Measurements from ENCODE around the gene TOMM5.

The TOMM5 gene

DNA sequence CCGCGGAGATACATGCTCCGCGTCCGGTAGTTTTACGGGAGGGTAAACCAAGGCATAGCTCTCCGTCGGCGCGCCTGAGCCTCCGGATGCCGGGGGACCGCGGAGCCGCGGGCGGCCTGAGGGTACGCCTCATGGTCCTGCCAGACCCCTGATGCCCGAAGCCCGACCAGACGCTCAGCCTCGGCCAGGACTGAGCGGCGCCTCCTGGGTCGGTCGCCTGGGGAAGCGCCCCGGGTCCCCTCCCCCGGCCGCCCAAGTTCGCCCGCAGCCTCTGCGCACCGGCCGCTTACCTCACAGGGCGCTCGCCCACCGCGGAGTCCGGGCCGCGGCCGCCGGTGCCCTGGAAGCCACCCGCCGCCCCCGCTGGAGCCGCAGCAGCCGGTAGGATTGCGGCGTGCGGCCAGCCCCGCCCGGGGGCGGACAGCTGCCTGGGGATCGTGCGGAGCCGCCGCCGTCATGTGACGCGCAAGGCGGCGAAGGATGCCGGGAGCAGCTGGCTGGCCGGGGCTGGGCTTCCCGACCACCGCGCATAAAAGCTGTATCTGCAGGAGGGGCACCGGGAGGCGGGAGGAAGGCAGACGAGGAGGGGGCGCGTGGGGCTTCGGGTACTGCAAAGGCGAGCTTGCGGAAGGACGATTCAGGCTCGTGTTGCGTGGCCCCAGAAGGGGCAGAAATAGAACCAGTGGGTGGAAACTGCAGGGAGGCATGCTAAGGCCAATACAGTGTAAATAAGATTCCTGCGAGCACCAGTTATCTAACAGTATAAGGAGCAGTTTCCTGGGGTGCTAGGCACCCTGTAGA lies 16.3 kb downstream of the TOMM5 start, which contains the start of gene FBXO10:
FBXO10 (minus strand) TSS at position 460 of the 801 bp plus-strand sequence. CDS start 34,612 bp downstream, outside the sequence.
- H3F3A ChIP-seq (ENCODE audit: control insufficient read depth, insufficient read depth), result peaks cover 41% of the 10 kb centered on the region
- TF ChIP-seq, protein P1, sequence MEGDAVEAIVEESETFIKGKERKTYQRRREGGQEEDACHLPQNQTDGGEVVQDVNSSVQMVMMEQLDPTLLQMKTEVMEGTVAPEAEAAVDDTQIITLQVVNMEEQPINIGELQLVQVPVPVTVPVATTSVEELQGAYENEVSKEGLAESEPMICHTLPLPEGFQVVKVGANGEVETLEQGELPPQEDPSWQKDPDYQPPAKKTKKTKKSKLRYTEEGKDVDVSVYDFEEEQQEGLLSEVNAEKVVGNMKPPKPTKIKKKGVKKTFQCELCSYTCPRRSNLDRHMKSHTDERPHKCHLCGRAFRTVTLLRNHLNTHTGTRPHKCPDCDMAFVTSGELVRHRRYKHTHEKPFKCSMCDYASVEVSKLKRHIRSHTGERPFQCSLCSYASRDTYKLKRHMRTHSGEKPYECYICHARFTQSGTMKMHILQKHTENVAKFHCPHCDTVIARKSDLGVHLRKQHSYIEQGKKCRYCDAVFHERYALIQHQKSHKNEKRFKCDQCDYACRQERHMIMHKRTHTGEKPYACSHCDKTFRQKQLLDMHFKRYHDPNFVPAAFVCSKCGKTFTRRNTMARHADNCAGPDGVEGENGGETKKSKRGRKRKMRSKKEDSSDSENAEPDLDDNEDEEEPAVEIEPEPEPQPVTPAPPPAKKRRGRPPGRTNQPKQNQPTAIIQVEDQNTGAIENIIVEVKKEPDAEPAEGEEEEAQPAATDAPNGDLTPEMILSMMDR (IDR thresholded peaks at IDR 0.05; ENCODE audit: low read depth, low read length, poor library complexity, severe bottlenecking), result no peak
- no peak for TF ChIP-seq EZH2phosphoT487 (IDR thresholded peaks at IDR 0.05; ENCODE audit: borderline replicate concordance, low read length)
- H3K36me3 ChIP-seq (ENCODE audit: control insufficient read depth, low read length), result peaks cover 62% of the 10 kb centered on the region
- H3K4me2 ChIP-seq (ENCODE audit: low read length), result peak within 1 kb of the TSS; percentile 93
- H3K9me3 ChIP-seq (ENCODE audit: control insufficient read depth, insufficient read depth, low read length), result no peaks in the 10 kb centered on the region
- H3K27me3 ChIP-seq (ENCODE audit: control insufficient read depth, low read length), result no peaks in the 10 kb centered on the region
- H3K4me3 ChIP-seq (ENCODE audit: low read length), result peak within 1 kb of the TSS; percentile 86
- no peaks in the 10 kb centered on the region for H3K9me2 ChIP-seq (replicated peaks; ENCODE audit: control insufficient read depth, low read length)
- 0 out of 2 replicates have a peak, but pooled peaks cover 7% of the 10 kb centered on the region for H4K20me1 ChIP-seq (ENCODE audit: control insufficient read depth, insufficient read depth, low read depth, low read length)
- H3K79me2 ChIP-seq (ENCODE audit: control insufficient read depth, low read length), result peaks cover 84% of the 10 kb centered on the region
- H3K27ac ChIP-seq (ENCODE audit: low read depth, low read length), result peak within 1 kb of the TSS; percentile 77
- peaks cover 46% of the 10 kb centered on the region for H3K4me1 ChIP-seq (ENCODE audit: control insufficient read depth, low read length)

DNA sequence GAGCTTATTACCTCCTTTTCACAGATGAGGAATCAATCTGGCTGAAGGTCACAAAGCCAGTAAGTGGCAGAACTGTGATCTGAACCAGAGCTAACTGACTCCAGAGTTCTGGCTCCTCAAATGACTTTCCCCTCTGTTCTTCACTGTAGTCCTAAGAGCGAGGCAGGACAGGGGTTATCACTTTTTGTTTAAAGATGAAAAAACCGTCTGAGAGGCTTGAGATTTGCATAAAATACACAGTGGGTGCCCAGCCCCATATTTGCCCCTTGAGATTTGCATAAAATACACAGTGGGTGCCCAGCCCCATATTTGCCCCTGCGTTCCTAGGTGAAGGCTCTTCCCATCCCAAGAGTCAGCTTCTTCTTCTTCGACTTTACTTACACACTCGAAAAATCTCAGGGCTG lies 16.9 kb downstream of the TOMM5 start:
- Histone ChIP-seq H3K27ac (ENCODE audit: low read depth, low read length) (peak overlapping the region; percentile 77), H3K9me3 (ENCODE audit: control insufficient read depth, insufficient read depth, low read length) (no peaks in the 10 kb centered on the region), H3K36me3 (ENCODE audit: control insufficient read depth, low read length) (peaks cover 56% of the 10 kb centered on the region), H4K20me1 (ENCODE audit: control insufficient read depth, insufficient read depth, low read depth, low read length) (0 out of 2 replicates have a peak, but pooled peaks cover 7% of the 10 kb centered on the region), H3K27me3 (ENCODE audit: control insufficient read depth, low read length) (no peaks in the 10 kb centered on the region), H3K79me2 (ENCODE audit: control insufficient read depth, low read length) (peaks cover 78% of the 10 kb centered on the region), H3F3A (ENCODE audit: control insufficient read depth, insufficient read depth) (peaks cover 37% of the 10 kb centered on the region), H3K9me2 (replicated peaks; ENCODE audit: control insufficient read depth, low read length) (no peaks in the 10 kb centered on the region), H3K4me1 (ENCODE audit: control insufficient read depth, low read length) (peaks cover 48% of the 10 kb centered on the region), H3K4me3 (ENCODE audit: low read length) (peak overlapping the region; percentile 86), H3K4me2 (ENCODE audit: low read length) (peak overlapping the region; percentile 93)
- TF ChIP-seq, protein P1 (IDR thresholded peaks at IDR 0.05; ENCODE audit: low read depth, low read length, poor library complexity, severe bottlenecking), result no peak
- TF ChIP-seq EZH2phosphoT487 (IDR thresholded peaks at IDR 0.05; ENCODE audit: borderline replicate concordance, low read length), result no peak

DNA sequence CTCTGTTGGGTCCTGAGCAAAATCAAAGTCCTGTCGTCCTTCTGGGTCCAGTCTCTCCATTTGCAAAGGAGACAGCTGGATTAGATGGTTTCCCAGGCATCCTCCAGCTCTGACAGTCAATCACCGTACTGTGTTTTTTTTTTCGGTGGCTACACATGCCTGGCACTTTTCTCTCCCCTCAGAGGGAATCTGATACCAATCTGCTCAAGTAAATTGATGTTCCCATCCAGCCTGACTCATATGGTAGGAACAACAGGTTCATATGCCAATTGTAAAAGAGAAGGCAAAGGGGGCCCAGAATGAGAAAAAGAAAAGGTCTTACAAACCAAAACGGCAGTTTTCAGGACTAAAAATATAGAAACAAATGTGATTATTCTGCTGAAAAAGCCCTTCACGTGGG lies 17.4 kb downstream of the TOMM5 start:
- no peaks in the 10 kb centered on the region for H3K27me3 ChIP-seq (ENCODE audit: control insufficient read depth, low read length)

More for the DNA sequence above, 17.4 kb downstream of the TOMM5 start:
- peaks cover 73% of the 10 kb centered on the region for H3K79me2 ChIP-seq (ENCODE audit: control insufficient read depth, low read length)
- H3K4me3 ChIP-seq (ENCODE audit: low read length), result peak overlapping the region; percentile 86
- TF ChIP-seq EZH2phosphoT487 (IDR thresholded peaks at IDR 0.05; ENCODE audit: borderline replicate concordance, low read length), result no peak
- TF ChIP-seq, protein P1 (IDR thresholded peaks at IDR 0.05; ENCODE audit: low read depth, low read length, poor library complexity, severe bottlenecking), result no peak
- H3K4me2 ChIP-seq (ENCODE audit: low read length), result peak overlapping the region; percentile 93
- H3K9me2 ChIP-seq (replicated peaks; ENCODE audit: control insufficient read depth, low read length), result no peaks in the 10 kb centered on the region
- no peaks in the 10 kb centered on the region for H3K9me3 ChIP-seq (ENCODE audit: control insufficient read depth, insufficient read depth, low read length)
- peaks cover 48% of the 10 kb centered on the region for H3K4me1 ChIP-seq (ENCODE audit: control insufficient read depth, low read length)
- H3F3A ChIP-seq (ENCODE audit: control insufficient read depth, insufficient read depth), result peaks cover 32% of the 10 kb centered on the region
- peaks cover 51% of the 10 kb centered on the region for H3K36me3 ChIP-seq (ENCODE audit: control insufficient read depth, low read length)
- H4K20me1 ChIP-seq (ENCODE audit: control insufficient read depth, insufficient read depth, low read depth, low read length), result 0 out of 2 replicates have a peak, but pooled peaks cover 7% of the 10 kb centered on the region
- H3K27ac ChIP-seq (ENCODE audit: low read depth, low read length), result peak overlapping the region; percentile 77
